LNCAP (cell line): ENCODE data around the gene ACR.

Experiments
- TF ChIP-seq, protein P1 (sequence below): fragments of 450-650 bp; IDR thresholded peaks from 2 replicates; pipeline ENCODE4 v1.5.1; 2017; ENCODE audit warnings: mild to moderate bottlenecking

Gene ACR

DNA sequence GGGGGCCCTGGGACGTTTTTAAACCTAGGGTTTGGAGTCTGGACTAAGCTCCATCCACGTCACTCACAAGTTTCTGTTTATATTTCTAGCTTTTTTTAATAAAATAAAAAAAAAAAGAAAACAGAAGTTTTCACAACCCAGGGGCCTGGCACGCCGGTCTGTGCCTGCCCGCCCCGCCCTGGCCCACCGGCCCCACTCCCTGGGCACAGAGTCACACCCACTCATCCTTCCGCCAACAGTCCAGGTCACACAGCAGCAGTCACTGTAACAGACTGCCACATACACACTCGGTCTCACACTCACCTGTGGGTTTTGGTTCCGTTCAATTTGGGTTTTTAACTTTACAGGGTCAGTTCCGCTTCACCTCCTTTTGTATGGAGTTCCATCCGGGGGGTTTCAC lies 5.3 kb upstream of the ACR start:
- TF ChIP-seq, protein P1, sequence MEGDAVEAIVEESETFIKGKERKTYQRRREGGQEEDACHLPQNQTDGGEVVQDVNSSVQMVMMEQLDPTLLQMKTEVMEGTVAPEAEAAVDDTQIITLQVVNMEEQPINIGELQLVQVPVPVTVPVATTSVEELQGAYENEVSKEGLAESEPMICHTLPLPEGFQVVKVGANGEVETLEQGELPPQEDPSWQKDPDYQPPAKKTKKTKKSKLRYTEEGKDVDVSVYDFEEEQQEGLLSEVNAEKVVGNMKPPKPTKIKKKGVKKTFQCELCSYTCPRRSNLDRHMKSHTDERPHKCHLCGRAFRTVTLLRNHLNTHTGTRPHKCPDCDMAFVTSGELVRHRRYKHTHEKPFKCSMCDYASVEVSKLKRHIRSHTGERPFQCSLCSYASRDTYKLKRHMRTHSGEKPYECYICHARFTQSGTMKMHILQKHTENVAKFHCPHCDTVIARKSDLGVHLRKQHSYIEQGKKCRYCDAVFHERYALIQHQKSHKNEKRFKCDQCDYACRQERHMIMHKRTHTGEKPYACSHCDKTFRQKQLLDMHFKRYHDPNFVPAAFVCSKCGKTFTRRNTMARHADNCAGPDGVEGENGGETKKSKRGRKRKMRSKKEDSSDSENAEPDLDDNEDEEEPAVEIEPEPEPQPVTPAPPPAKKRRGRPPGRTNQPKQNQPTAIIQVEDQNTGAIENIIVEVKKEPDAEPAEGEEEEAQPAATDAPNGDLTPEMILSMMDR: no peak

GRCh38 chr22:50733521-50734342 lies 4.3 kb upstream of the ACR start:
- TF ChIP-seq, protein P1: no peak

DNA sequence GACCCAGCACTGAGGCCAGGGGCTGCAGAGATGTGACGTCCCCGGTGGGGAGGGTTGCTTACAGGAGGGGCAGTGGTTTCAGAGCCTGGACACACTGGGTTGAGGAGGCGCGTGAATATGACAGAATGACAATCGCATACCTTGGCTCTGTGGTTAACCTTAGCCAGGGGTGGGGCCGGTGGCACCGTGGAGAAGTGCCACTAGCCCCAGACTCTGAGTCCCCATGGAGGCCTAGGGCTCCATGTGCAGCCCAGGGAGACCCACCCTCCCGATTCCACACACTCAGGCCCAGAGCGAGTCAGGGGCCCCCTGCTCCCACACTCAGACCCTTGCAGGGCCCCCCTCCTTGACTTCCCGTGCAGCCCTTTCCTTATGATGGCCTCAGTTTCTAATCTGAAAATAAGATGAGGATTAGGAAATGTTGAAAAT lies 3.6 kb upstream of the ACR start:
- TF ChIP-seq, protein P1: no peak

- TF ChIP-seq, protein P1: no peak
Observed at GRCh38 chr22:50734986-50735738, 2.8 kb upstream of the ACR start.

DNA sequence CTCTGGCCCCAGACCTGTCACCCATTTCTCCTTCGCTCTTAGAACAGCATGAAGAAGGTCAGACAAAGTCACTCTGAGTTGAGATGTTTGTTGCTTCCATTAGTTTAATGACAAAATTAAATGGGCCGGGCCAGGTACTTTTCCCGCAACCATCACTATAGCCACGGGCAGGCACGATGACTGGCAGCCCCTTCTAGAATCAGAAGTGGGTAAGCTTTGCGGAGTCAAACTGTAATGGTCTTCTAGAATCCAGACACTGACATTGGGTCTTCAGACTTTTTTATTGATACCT lies 2.3 kb upstream of the ACR start:
- TF ChIP-seq, protein P1: no peak

- TF ChIP-seq, protein P1: no peak
Observed at GRCh38 chr22:50738649-50739227, 734 bp downstream of the ACR start.

GRCh38 chr22:50739279-50739691 lies 1.3 kb downstream of the ACR start:
- TF ChIP-seq, protein P1: no peak
